Peyer's patch (tissue), 4 donors: ENCODE data around the gene AGPS.

Source experiments
- CTCF ChIP-seq, 6 experiments: fragments of 450-650 bp in 4 of 6; fragments of 200-600 bp in 2 of 6; sonication (generic) in 1 of 6; IDR thresholded peaks; one replicate each; pipeline ENCODE4 v1.5.1; 2017 to 2019; ENCODE audit warnings: antibody characterized with exemption in 6 of 6, mild to moderate bottlenecking in 3 of 6, moderate library complexity in 1 of 6
- POLR2A ChIP-seq, 2 donors: fragments of 450-650 bp; IDR thresholded peaks; one replicate each; pipeline ENCODE4 v1.5.1; 2017; ENCODE audit warnings: antibody characterized with exemption in 2 of 2, mild to moderate bottlenecking in 2 of 2, moderate library complexity in 2 of 2

GRCh38 chr2:177464549-177464948, 72.0 kb downstream of the AGPS start:
- no peak for TF ChIP-seq CTCF (IDR thresholded peaks at IDR 0.05)
- TF ChIP-seq POLR2A (IDR thresholded peaks at IDR 0.05), result no peak
